H1 (cell line): Measurements from ENCODE around the gene SIN3B. TPM values are rescaled to one million over a fixed set of nuclear protein-coding genes. Genes with fewer than 3 reads are reported as not detected.

Experiments used
- CTCF ChIA-PET: fragments of 300-600 bp; sonication (Branson Sonifier 250); formaldehyde crosslinking; loops from one replicate; lab custom pipeline; 2021; ENCODE audit not compliant: partially characterized antibody; lab: Charles Lee
- POLR2A ChIA-PET: fragments of 300-600 bp; sonication (Branson Sonifier 250); formaldehyde crosslinking; loops from one replicate; lab custom pipeline; 2021; ENCODE audit warnings: inconsistent platforms; ENCODE audit not compliant: partially characterized antibody; lab: Charles Lee
- DNase-seq, 2 experiments: peaks; one replicate each; pipeline versions ENCODE4 v3.0.0 to v3.0.0-alpha.2; 2010 to 2022; ENCODE audit warnings: low spot score in 2 of 2, low read depth in 1 of 2, mixed read lengths in 1 of 2
- FAIRE-seq: peaks from 2 replicates; lab custom pipeline; 2011; peaks lifted over from hg19 to GRCh38; lab: Jason Lieb, UNC
- H2AFZ ChIP-seq: 2 replicates; pipeline ENCODE4 v1.8.1; 2012; ENCODE audit warnings: low read length, inconsistent platforms
- H2AK5ac ChIP-seq: 2 replicates; pipeline ENCODE4 v1.6.1; 2013; ENCODE audit warnings: low read depth, low read length
- H2BK120ac ChIP-seq: replicated peaks from 2 replicates; pipeline ENCODE3; 2013; ENCODE audit warnings: low read depth, low read length, inconsistent platforms
- H2BK12ac ChIP-seq: 2 replicates; pipeline ENCODE4 v1.6.1; 2013; ENCODE audit warnings: low read depth, low read length
- H2BK15ac ChIP-seq: 2 replicates; pipeline ENCODE4 v1.6.1; 2013; ENCODE audit warnings: low read length
- H2BK20ac ChIP-seq: 2 replicates; pipeline ENCODE4 v1.6.1; 2013; ENCODE audit warnings: low read length
- H2BK5ac ChIP-seq: 2 replicates; pipeline ENCODE4 v1.6.1; 2013; ENCODE audit warnings: low read depth, low read length
- H3K14ac ChIP-seq: 2 replicates; pipeline ENCODE4 v1.6.1; 2013; ENCODE audit warnings: inconsistent platforms; ENCODE audit not compliant: insufficient read length
- H3K18ac ChIP-seq: 2 replicates; pipeline ENCODE4 v1.6.1; 2013; ENCODE audit warnings: low read length; ENCODE audit errors: extremely low read depth
- H3K23ac ChIP-seq: 2 replicates; pipeline ENCODE4 v1.6.1; 2013; ENCODE audit warnings: inconsistent platforms; ENCODE audit not compliant: insufficient read length
- H3K23me2 ChIP-seq: 2 replicates; pipeline ENCODE4 v1.6.1; 2013; ENCODE audit warnings: low read depth, low read length
- H3K27ac ChIP-seq: 2 replicates; pipeline ENCODE4 v1.6.1; 2011; ENCODE audit warnings: low read depth, low read length, inconsistent platforms
- H3K27me3 ChIP-seq, 4 experiments: replicated peaks in 1 of 4; 1 replicate in 1 of 4; 2 replicates in 3 of 4; pipeline versions ENCODE4 v1.6.1 to v1.8.1; 2011 to 2013; ENCODE audit warnings: low read length in 3 of 4, mild to moderate bottlenecking in 3 of 4, inconsistent platforms in 2 of 4, mixed read lengths in 2 of 4, moderate library complexity in 1 of 4; ENCODE audit not compliant: control insufficient read depth in 3 of 4, insufficient read depth in 3 of 4; ENCODE audit errors: extremely low read depth in 1 of 4
- H3K36me3 ChIP-seq, 4 experiments: 2 replicates each; pipeline versions ENCODE4 v1.6.1 to v1.8.1; 2011 to 2013; ENCODE audit warnings: mild to moderate bottlenecking in 4 of 4, low read length in 3 of 4, moderate library complexity in 2 of 4, control low read depth in 1 of 4, inconsistent platforms in 1 of 4; ENCODE audit not compliant: insufficient read depth in 4 of 4, control insufficient read depth in 2 of 4
- H3K4ac ChIP-seq: replicated peaks from 2 replicates; pipeline ENCODE3; 2013; ENCODE audit warnings: low read length, low read depth, mixed read lengths, inconsistent platforms; ENCODE audit not compliant: insufficient read length
- H3K4me1 ChIP-seq, 4 experiments: replicated peaks in 1 of 4; 1 replicate in 1 of 4; 2 replicates in 3 of 4; pipeline versions ENCODE4 v1.6.1 to v1.8.1; 2011 to 2013; ENCODE audit warnings: low read length in 3 of 4, inconsistent platforms in 2 of 4, mixed read lengths in 1 of 4; ENCODE audit not compliant: insufficient read depth in 4 of 4, control insufficient read depth in 3 of 4
- H3K4me2 ChIP-seq, 2 experiments: 2 replicates each; pipeline versions ENCODE4 v1.6.1 to v1.8.1; 2011 to 2013; ENCODE audit warnings: low read depth in 2 of 2, low read length in 2 of 2, control low read depth in 1 of 2, inconsistent platforms in 1 of 2, mild to moderate bottlenecking in 1 of 2; ENCODE audit not compliant: insufficient read depth in 1 of 2
- H3K4me3 ChIP-seq, 4 experiments: fragments of 200-600, 300-600 bp in 1 of 4; sonication (generic), shearing (Covaris generic), sonication (Bioruptor Twin) in 1 of 4; 2 replicates each; pipeline versions ENCODE4 v1.5.1 to v1.8.1; 2011 to 2016; ENCODE audit warnings: low read length in 4 of 4, low read depth in 3 of 4, control low read depth in 2 of 4, inconsistent platforms in 2 of 4, mild to moderate bottlenecking in 2 of 4, mixed read lengths in 1 of 4, moderate library complexity in 1 of 4; ENCODE audit not compliant: insufficient read depth in 2 of 4; ENCODE audit errors: extremely low read depth in 1 of 4
- H3K56ac ChIP-seq: replicated peaks from 2 replicates; pipeline ENCODE3; 2013; ENCODE audit warnings: low read depth, mild to moderate bottlenecking, mixed read lengths, low read length, inconsistent platforms; ENCODE audit not compliant: insufficient read length
- H3K79me1 ChIP-seq: 2 replicates; pipeline ENCODE4 v1.6.1; 2013; ENCODE audit warnings: low read depth, low read length, control low read depth
- H3K79me2 ChIP-seq, 2 experiments: 2 replicates each; pipeline versions ENCODE4 v1.6.1 to v1.8.1; 2012 to 2013; ENCODE audit warnings: low read length in 2 of 2, mild to moderate bottlenecking in 2 of 2, inconsistent platforms in 1 of 2; ENCODE audit not compliant: insufficient read depth in 2 of 2, control insufficient read depth in 1 of 2
- H3K9ac ChIP-seq, 4 experiments: replicated peaks in 1 of 4; 1 replicate in 1 of 4; 2 replicates in 3 of 4; pipeline versions ENCODE4 v1.6.1 to v1.8.1; 2011 to 2013; ENCODE audit warnings: low read depth in 3 of 4, low read length in 3 of 4, control low read depth in 2 of 4, mild to moderate bottlenecking in 2 of 4, moderate library complexity in 2 of 4, inconsistent platforms in 1 of 4; ENCODE audit errors: extremely low read depth in 1 of 4
- H3K9me3 ChIP-seq, 2 experiments: 2 replicates each; pipeline versions ENCODE4 v1.6.1 to v1.8.1; 2012 to 2013; ENCODE audit warnings: mild to moderate bottlenecking in 2 of 2, moderate library complexity in 2 of 2, control low read depth in 1 of 2, inconsistent platforms in 1 of 2, low read depth in 1 of 2, low read length in 1 of 2, mixed read lengths in 1 of 2; ENCODE audit not compliant: insufficient read depth in 2 of 2
- H4K20me1 ChIP-seq, 2 experiments: replicated peaks in 1 of 2; 2 replicates each; pipeline versions ENCODE3 to v1.8.1; 2011 to 2013; ENCODE audit warnings: inconsistent platforms in 2 of 2, low read length in 2 of 2, mild to moderate bottlenecking in 1 of 2; ENCODE audit not compliant: insufficient read depth in 2 of 2, control insufficient read depth in 1 of 2
- H4K5ac ChIP-seq: 2 replicates; pipeline ENCODE4 v1.6.1; 2013; ENCODE audit warnings: low read length, low read depth, mixed read lengths, inconsistent platforms; ENCODE audit not compliant: insufficient read length
- H4K8ac ChIP-seq: 2 replicates; pipeline ENCODE4 v1.8.0; 2013; ENCODE audit warnings: mild to moderate bottlenecking, moderate library complexity, low read length, inconsistent platforms; ENCODE audit not compliant: insufficient read depth; ENCODE audit errors: extremely low read depth
- H4K91ac ChIP-seq: replicated peaks from 2 replicates; pipeline ENCODE3; 2013; ENCODE audit warnings: low read length, mixed read lengths, inconsistent platforms; ENCODE audit not compliant: insufficient read length
- WGBS, 2 experiments: shearing (Covaris generic) in 1 of 2; methylation state at CpG; one replicate each; pipeline versions ENCODE4 v1.1.6 to v1.1.7; 2013 to 2015; ENCODE audit warnings: low lambda C conversion rate in 2 of 2, mixed read lengths in 2 of 2, inconsistent platforms in 1 of 2, low coverage in 1 of 2, missing lambda C conversion rate in 1 of 2; ENCODE audit not compliant: insufficient replicate concordance in 2 of 2, insufficient coverage in 1 of 2, insufficient read length in 1 of 2; ENCODE audit errors: extremely low coverage in 1 of 2, missing lambda C conversion rate in 1 of 2; 5-methylcytosine and 5-hydroxymethylcytosine counted together
- polyA plus RNA-seq, 7 experiments: library from polyadenylated mRNA; depleted of rRNA in 3 of 7; stranded (reverse) in 5 of 7; unstranded in 2 of 7; fragments of >200 nt in 5 of 7; fragments of 200-250 nt in 2 of 7; gene quantifications; 1 replicate in 5 of 7; 2 replicates in 1 of 7; 4 replicates in 1 of 7; pipeline versions ENCODE4 v1.2.1 to v1.2.3, GENCODE V29; 2011 to 2013; ENCODE audit warnings: missing spikeins in 2 of 7, mixed read lengths in 2 of 7
- total RNA-seq: library from RNA; stranded (reverse); fragmentation: NEBNext Ultra II Directional; extraction: Animal tissue kit (Norgen Biotek cat#: 25700); gene quantifications from 2 replicates; pipeline ENCODE4 v1.2.1, GENCODE V29; 2021

The SIN3B gene
- total and polyA plus RNA-seq, 2 of the 8 experiments (the other 6 are each of a cell fraction or from before 2014, with no cell fraction given), result 29.5 to 71.1 TPM

GRCh38 chr19:16878181-16878965 is 49.2 kb downstream of the SIN3B start:
- Histone ChIP-seq H2AK5ac (no peak overlapping the region), H3K23ac (no peak overlapping the region), H3K14ac (no peak overlapping the region), H3K4me2 (no peak overlapping the region), H3K27ac (no peak overlapping the region), H4K91ac (no peak overlapping the region), H3K4me1 (no peaks in the 10 kb centered on the region; a peak in 2 of 7 replicates), H2BK15ac (no peak overlapping the region), H3K4me3 (no peak overlapping the region), H4K5ac (no peak overlapping the region), H3K36me3 (peaks cover 11 to 42% (median 31%) of the 10 kb centered on the region in 4 experiments), H2AFZ (no peak overlapping the region), H2BK5ac (no peak overlapping the region), H3K9me3 (peaks cover 4 to 14% of the 10 kb centered on the region in 2 experiments), H3K4ac (no peak overlapping the region), H4K20me1 (peaks cover 0 to 9% of the 10 kb centered on the region in 2 experiments), H4K8ac (0 out of 2 replicates have a peak overlapping the region, but pooled peaks have one; percentile 21), H3K23me2 (peaks cover 6% of the 10 kb centered on the region; the same call in 1 of the 2 replicates), H2BK20ac (no peak overlapping the region), H3K9ac (no peak overlapping the region), H3K27me3 (no peaks in the 10 kb centered on the region), H2BK12ac (no peak overlapping the region), H3K18ac (no peak overlapping the region), H3K79me2 (peaks cover 0 to 16% of the 10 kb centered on the region in 2 experiments; a peak in 2 of 4 replicates), H3K79me1 (peaks cover 11% of the 10 kb centered on the region; the same call in 1 of the 2 replicates), H2BK120ac (no peak overlapping the region), H3K56ac (no peak overlapping the region)
- FAIRE-seq (no peak), DNase-seq (no peak)
- ChIA-PET POLR2A (no interaction called here), CTCF (interaction anchor here (1.9 kb wide), 1 partner anchor 42 kb away, joined by 6 read pairs; no protein-coding TSS in a partner anchor)
- 96% methylated on average over 32 of the region's 55 CpGs; no CpG with 5 or more reads in 1 of the 2 experiments for WGBS, 2 experiments
